A549 (cell line): ENCODE results near the gene CAV2.

Experiments
- CTCF ChIP-seq: fragments of >200 bp; sonication (Bioruptor Twin); formaldehyde crosslinking; IDR thresholded peaks from 3 replicates; pipeline ENCODE4 v1.5.1; 2016
- ELK1 ChIP-seq: fragments of 150-350 bp; IDR thresholded peaks from 2 replicates; pipeline ENCODE4 v1.6.1; 2014; ENCODE audit warnings: low read depth, mild to moderate bottlenecking, low read length
- JUN ChIP-seq, 2 experiments: fragments of >200 bp; sonication (Bioruptor Twin); formaldehyde crosslinking; IDR thresholded peaks; 2 replicates in 1 of 2; 3 replicates in 1 of 2; pipeline ENCODE4 v1.6.1; 2016 to 2017

- TF ChIP-seq JUN (IDR thresholded peaks at IDR 0.05) (no peak), CTCF (no peak), ELK1 (no peak)
These were observed 53.1 kb downstream of the CAV2 start for GRCh38 chr7:116552602-116553001.
